Ishikawa (cell line): Measurements from ENCODE around the gene ERGIC1.

Experiments used
- CEBPB ChIP-seq: IDR thresholded peaks from 2 replicates; pipeline ENCODE4 v1.6.1; 2012
- CREB1 ChIP-seq: IDR thresholded peaks from 2 replicates; pipeline ENCODE4 v1.6.1; 2012; ENCODE audit warnings: low read depth
- EP300 ChIP-seq: IDR thresholded peaks from 2 replicates; pipeline ENCODE4 v1.6.1; 2012; ENCODE audit warnings: borderline replicate concordance
- FOXM1 ChIP-seq: IDR thresholded peaks from 2 replicates; pipeline ENCODE4 v1.6.1; 2012; ENCODE audit warnings: low read depth, borderline replicate concordance
- MAX ChIP-seq: IDR thresholded peaks from 2 replicates; pipeline ENCODE4 v1.6.1; 2012
- REST ChIP-seq: IDR thresholded peaks from 2 replicates; pipeline ENCODE4 v1.6.1; 2012; ENCODE audit warnings: low read depth, mild to moderate bottlenecking

- no peak for TF ChIP-seq FOXM1
- TF ChIP-seq CEBPB: no peak
- TF ChIP-seq MAX: no peak
- no peak for TF ChIP-seq REST
- TF ChIP-seq CREB1: no peak
- TF ChIP-seq EP300: no peak
These were observed 69.7 kb downstream of the ERGIC1 start for GRCh38 chr5:172903790-172904189.
